Measurements from ENCODE around the gene SOWAHA. TPM values are rescaled to one million over a fixed set of nuclear protein-coding genes. Genes with fewer than 3 reads are reported as not detected.

The SOWAHA gene
- total RNA-seq, 1 donor = under 0.01 TPM

- Histone ChIP-seq H2AFZ (ENCODE audit: low read length) (peak overlapping the region; percentile 84), H3K4me3 (ENCODE audit: insufficient read depth, low read length) (peak overlapping the region; percentile 79), H3K27me3 (ENCODE audit: insufficient read depth, low read length) (no peaks in the 10 kb centered on the region), H4K20me1 (ENCODE audit: insufficient read depth, low read length) (peaks cover 16% of the 10 kb centered on the region), H3K36me3 (ENCODE audit: insufficient read depth, low read length) (no peaks in the 10 kb centered on the region), H3K27ac (ENCODE audit: low read depth, low read length) (no peak overlapping the region), H3K4me1 (ENCODE audit: insufficient read depth, low read length) (peaks cover 20% of the 10 kb centered on the region), H3K9me3 (ENCODE audit: low read depth, low read length) (no peaks in the 10 kb centered on the region), H3K79me2 (ENCODE audit: insufficient read depth, low read length) (peaks cover 30% of the 10 kb centered on the region), H3K4me2 (ENCODE audit: insufficient read depth, low read length) (peak overlapping the region; percentile 80)
- no peak for TF ChIP-seq CTCF (IDR thresholded peaks at IDR 0.05; ENCODE audit: extremely low read depth, low read depth, low read length)
- DNase-seq (ENCODE audit: insufficient read length, low spot score, missing footprints) = no peak
Observed at GRCh38 chr5:132778129-132778528, 35.0 kb upstream of the SOWAHA start.

GRCh38 chr5:132778856-132779255, 34.2 kb upstream of the SOWAHA start:
- Histone ChIP-seq H3K9me3 (ENCODE audit: low read depth, low read length) (no peaks in the 10 kb centered on the region), H3K4me2 (ENCODE audit: insufficient read depth, low read length) (no peak overlapping the region), H4K20me1 (ENCODE audit: insufficient read depth, low read length) (peaks cover 16% of the 10 kb centered on the region), H3K4me3 (ENCODE audit: insufficient read depth, low read length) (no peak overlapping the region), H3K27ac (ENCODE audit: low read depth, low read length) (no peak overlapping the region), H2AFZ (ENCODE audit: low read length) (no peak overlapping the region), H3K79me2 (ENCODE audit: insufficient read depth, low read length) (peaks cover 25% of the 10 kb centered on the region), H3K36me3 (ENCODE audit: insufficient read depth, low read length) (no peaks in the 10 kb centered on the region), H3K27me3 (ENCODE audit: insufficient read depth, low read length) (no peaks in the 10 kb centered on the region), H3K4me1 (ENCODE audit: insufficient read depth, low read length) (peaks cover 23% of the 10 kb centered on the region)
- DNase-seq (ENCODE audit: insufficient read length, low spot score, missing footprints) = no peak
- TF ChIP-seq CTCF (IDR thresholded peaks at IDR 0.05; ENCODE audit: extremely low read depth, low read depth, low read length) = no peak

- Histone ChIP-seq H3K4me2 (ENCODE audit: insufficient read depth, low read length) (no peak overlapping the region), H3K9me3 (ENCODE audit: low read depth, low read length) (no peaks in the 10 kb centered on the region), H3K36me3 (ENCODE audit: insufficient read depth, low read length) (no peaks in the 10 kb centered on the region), H3K27me3 (ENCODE audit: insufficient read depth, low read length) (no peaks in the 10 kb centered on the region), H4K20me1 (ENCODE audit: insufficient read depth, low read length) (peaks cover 6% of the 10 kb centered on the region), H3K4me3 (ENCODE audit: insufficient read depth, low read length) (no peak overlapping the region), H2AFZ (ENCODE audit: low read length) (no peak overlapping the region), H3K4me1 (ENCODE audit: insufficient read depth, low read length) (peaks cover 25% of the 10 kb centered on the region), H3K79me2 (ENCODE audit: insufficient read depth, low read length) (peaks cover 14% of the 10 kb centered on the region), H3K27ac (ENCODE audit: low read depth, low read length) (no peak overlapping the region)
- DNase-seq (ENCODE audit: insufficient read length, low spot score, missing footprints) = no peak
- no peak for TF ChIP-seq CTCF (IDR thresholded peaks at IDR 0.05; ENCODE audit: extremely low read depth, low read depth, low read length)
Observed at GRCh38 chr5:132779961-132780360, 33.1 kb upstream of the SOWAHA start.

GRCh38 chr5:132780577-132780976, 32.5 kb upstream of the SOWAHA start:
- no peak for TF ChIP-seq CTCF (IDR thresholded peaks at IDR 0.05; ENCODE audit: extremely low read depth, low read depth, low read length)
- Histone ChIP-seq H3K9me3 (ENCODE audit: low read depth, low read length) (no peaks in the 10 kb centered on the region), H3K27ac (ENCODE audit: low read depth, low read length) (no peak overlapping the region), H3K79me2 (ENCODE audit: insufficient read depth, low read length) (peaks cover 8% of the 10 kb centered on the region), H3K4me1 (ENCODE audit: insufficient read depth, low read length) (peaks cover 28% of the 10 kb centered on the region), H3K36me3 (ENCODE audit: insufficient read depth, low read length) (no peaks in the 10 kb centered on the region), H4K20me1 (ENCODE audit: insufficient read depth, low read length) (peaks cover under 1% of the 10 kb centered on the region), H3K4me2 (ENCODE audit: insufficient read depth, low read length) (no peak overlapping the region), H2AFZ (ENCODE audit: low read length) (no peak overlapping the region), H3K27me3 (ENCODE audit: insufficient read depth, low read length) (no peaks in the 10 kb centered on the region), H3K4me3 (ENCODE audit: insufficient read depth, low read length) (no peak overlapping the region)
- no peak for DNase-seq (ENCODE audit: insufficient read length, low spot score, missing footprints)
